BJ (cell line): ENCODE results near the gene NIT1. TPM values are rescaled to one million over a fixed set of nuclear protein-coding genes. Genes with fewer than 3 reads are reported as not detected.

ENCODE experiments used
- CTCF ChIA-PET: fragments of 350-600 bp; formaldehyde crosslinking; extraction: SDS; loops from one replicate; lab custom pipeline; 2021; ENCODE audit warnings: antibody characterized with exemption, inconsistent platforms; lab: Yijun Ruan, JAX
- POLR2A ChIA-PET: fragments of 300-600 bp; sonication (Branson Sonifier 250); formaldehyde crosslinking; extraction: SDS; loops from one replicate; lab custom pipeline; 2021; ENCODE audit warnings: antibody characterized with exemption; lab: Charles Lee
- DNase-seq: peaks from one replicate; pipeline ENCODE4 v3.0.0-alpha.2; 2011; ENCODE audit warnings: low read depth
- H3K27me3 ChIP-seq: 2 replicates; pipeline ENCODE4 v1.6.0; 2011; ENCODE audit warnings: low read length; ENCODE audit not compliant: control insufficient read depth, insufficient read depth
- H3K36me3 ChIP-seq: 2 replicates; pipeline ENCODE4 v1.5.1; 2011; ENCODE audit warnings: low read length; ENCODE audit not compliant: control insufficient read depth, insufficient read depth
- H3K4me3 ChIP-seq: 2 replicates; pipeline ENCODE4 v1.5.1; 2011; ENCODE audit warnings: low read depth, mild to moderate bottlenecking, control low read depth, low read length
- polyA plus RNA-seq: library from polyadenylated mRNA; depleted of rRNA; stranded (reverse); fragments of >200 nt; gene quantifications from 2 replicates; pipeline ENCODE4 v1.2.3, GENCODE V29; 2011
- TF ChIP-seq, protein P1 (sequence below): IDR thresholded peaks from 2 replicates; pipeline ENCODE4 v1.5.1; 2011; ENCODE audit warnings: low read depth, mild to moderate bottlenecking, control low read depth, inconsistent platforms, low read length, moderate library complexity; ENCODE audit not compliant: insufficient read depth

Gene NIT1
- polyA plus RNA-seq, 1 experiment: 36.7 TPM

- Histone ChIP-seq H3K27me3 (no peaks in the 10 kb centered on the region), H3K4me3 (no peak overlapping the region), H3K36me3 (no peaks in the 10 kb centered on the region)
- ChIA-PET POLR2A (interaction anchor here (0.5 kb wide), 1 partner anchor 71 kb away, joined by 3 read pairs; the partner anchor contains the start of gene F11R), CTCF (interaction anchor here (0.8 to 8.9 kb wide), 3 partner anchors 17 to 47 kb away, joined by 3 to 132 read pairs (median 4); partner anchors contain the start of genes ARHGAP30 and USF1)
- TF ChIP-seq, protein P1, sequence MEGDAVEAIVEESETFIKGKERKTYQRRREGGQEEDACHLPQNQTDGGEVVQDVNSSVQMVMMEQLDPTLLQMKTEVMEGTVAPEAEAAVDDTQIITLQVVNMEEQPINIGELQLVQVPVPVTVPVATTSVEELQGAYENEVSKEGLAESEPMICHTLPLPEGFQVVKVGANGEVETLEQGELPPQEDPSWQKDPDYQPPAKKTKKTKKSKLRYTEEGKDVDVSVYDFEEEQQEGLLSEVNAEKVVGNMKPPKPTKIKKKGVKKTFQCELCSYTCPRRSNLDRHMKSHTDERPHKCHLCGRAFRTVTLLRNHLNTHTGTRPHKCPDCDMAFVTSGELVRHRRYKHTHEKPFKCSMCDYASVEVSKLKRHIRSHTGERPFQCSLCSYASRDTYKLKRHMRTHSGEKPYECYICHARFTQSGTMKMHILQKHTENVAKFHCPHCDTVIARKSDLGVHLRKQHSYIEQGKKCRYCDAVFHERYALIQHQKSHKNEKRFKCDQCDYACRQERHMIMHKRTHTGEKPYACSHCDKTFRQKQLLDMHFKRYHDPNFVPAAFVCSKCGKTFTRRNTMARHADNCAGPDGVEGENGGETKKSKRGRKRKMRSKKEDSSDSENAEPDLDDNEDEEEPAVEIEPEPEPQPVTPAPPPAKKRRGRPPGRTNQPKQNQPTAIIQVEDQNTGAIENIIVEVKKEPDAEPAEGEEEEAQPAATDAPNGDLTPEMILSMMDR: no peak
- DNase-seq: no peak
These were observed 25.3 kb upstream of the NIT1 start for GRCh38 chr1:161092621-161093028.

DNA sequence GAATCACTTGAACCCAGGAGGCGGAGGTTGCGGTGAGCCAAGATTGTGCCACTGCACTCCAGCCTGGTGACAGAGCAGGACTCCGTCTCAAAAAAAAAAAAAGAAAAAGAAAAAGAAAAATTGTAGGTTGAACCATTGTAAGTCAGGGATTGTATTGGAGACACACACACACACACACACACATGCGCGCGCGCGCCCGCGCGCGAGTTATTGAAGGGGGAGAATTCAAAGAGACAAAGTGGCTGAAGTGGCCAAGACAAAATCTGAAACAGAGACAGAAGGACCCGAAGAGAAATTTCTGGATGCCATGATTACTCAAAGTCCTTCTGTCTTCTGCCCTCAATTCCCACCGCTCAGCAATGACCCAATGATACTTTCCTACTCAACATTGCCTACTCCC is 23.4 kb upstream of the NIT1 start:
- Histone ChIP-seq H3K27me3 (no peaks in the 10 kb centered on the region), H3K36me3 (no peaks in the 10 kb centered on the region), H3K4me3 (no peak overlapping the region)
- TF ChIP-seq, protein P1: no peak
- DNase-seq: no peak
- POLR2A ChIA-PET: no interaction called here
- CTCF ChIA-PET: interaction anchor here (1.1 to 8.9 kb wide), 4 partner anchors 9 to 106 kb away, joined by 3 to 132 read pairs (median 88); partner anchors contain the start of genes ARHGAP30 and NECTIN4

DNA sequence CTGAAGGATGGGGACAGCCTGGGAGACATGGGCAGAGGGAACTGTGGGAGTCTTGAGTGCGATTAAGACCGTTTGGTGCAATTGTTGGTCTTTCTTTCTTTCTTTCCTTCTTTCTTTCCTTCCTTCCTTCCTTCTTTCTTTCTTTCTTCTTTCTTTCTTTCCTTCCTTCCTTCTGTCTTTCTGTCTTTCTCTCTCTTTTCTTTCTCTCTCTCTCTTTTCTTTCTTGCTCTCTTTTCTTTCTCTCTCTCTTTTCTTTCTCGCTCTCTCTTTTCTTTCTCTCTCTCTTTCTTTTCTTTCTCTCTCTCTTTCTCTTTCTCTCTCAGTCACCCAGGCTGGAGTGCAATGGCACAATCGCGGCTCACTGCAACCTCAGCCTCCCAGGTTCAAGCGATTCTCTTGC is 22.7 kb upstream of the NIT1 start:
- CTCF ChIA-PET: interaction anchor here (5.4 to 8.9 kb wide), 3 partner anchors 9 to 96 kb away, joined by 80 to 132 read pairs (median 96); partner anchors contain the start of genes ARHGAP30 and NECTIN4
- no peak for DNase-seq
- POLR2A ChIA-PET: no interaction called here
- Histone ChIP-seq H3K36me3 (no peaks in the 10 kb centered on the region), H3K27me3 (no peaks in the 10 kb centered on the region), H3K4me3 (no peak overlapping the region)
- TF ChIP-seq, protein P1: no peak

DNA sequence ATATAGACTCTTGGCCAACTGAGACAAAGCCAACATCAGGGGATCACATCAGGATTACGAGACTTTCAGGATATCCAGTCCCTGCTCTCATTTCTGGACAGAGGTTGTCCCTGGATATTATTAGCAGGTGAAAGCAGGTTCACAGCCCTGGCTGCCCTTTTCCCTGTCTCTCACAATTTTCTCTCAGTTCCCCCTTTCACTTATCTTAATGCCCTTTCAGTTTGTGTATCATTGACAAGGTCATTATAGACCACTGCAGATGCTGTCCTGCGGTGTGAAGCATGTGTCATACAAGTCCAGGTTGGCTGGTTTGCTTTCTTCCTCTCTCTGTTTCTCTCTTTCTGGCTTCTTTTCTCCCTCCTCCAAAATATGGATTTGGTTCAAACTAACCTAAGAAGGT is 21.9 kb upstream of the NIT1 start:
- ChIA-PET CTCF (interaction anchor here (1.0 to 8.9 kb wide), 10 partner anchors 10 to 125 kb away, joined by 4 to 132 read pairs (median 39); partner anchors contain the start of genes ARHGAP30, DEDD, NECTIN4 and NIT1), POLR2A (no interaction called here)
- Histone ChIP-seq H3K27me3 (no peaks in the 10 kb centered on the region), H3K36me3 (0 out of 2 replicates have a peak, but pooled peaks cover 1% of the 10 kb centered on the region), H3K4me3 (no peak overlapping the region)
- TF ChIP-seq, protein P1: no peak
- no peak for DNase-seq

DNA sequence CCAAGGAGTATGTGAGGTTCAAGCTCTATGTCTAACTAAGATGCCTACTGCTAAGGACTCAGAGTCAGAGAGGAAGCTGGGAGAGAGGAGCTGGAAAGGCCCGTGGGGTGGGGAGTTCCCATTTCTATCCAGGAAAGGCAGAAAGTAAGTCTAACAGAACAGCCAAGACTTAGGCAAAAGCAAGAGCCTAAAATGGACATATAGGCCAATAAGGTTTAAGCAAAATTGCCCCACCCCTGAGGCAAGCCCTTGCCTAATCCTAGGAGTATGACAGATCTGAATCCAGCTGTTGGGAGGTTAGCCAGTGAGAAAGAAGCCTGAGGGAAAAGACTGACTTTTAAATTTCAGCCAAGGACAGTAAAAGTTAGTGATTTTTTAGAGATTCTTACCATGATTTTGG is 21.4 kb upstream of the NIT1 start:
- no peaks in the 10 kb centered on the region for H3K27me3 ChIP-seq
- no peak overlapping the region for H3K4me3 ChIP-seq
- H3K36me3 ChIP-seq: 0 out of 2 replicates have a peak, but pooled peaks cover 1% of the 10 kb centered on the region
- DNase-seq: no peak
- CTCF ChIA-PET: interaction anchor here (1.0 to 8.9 kb wide), 16 partner anchors 11 to 371 kb away, joined by 3 to 132 read pairs (median 11); partner anchors contain the start of genes ARHGAP30, DEDD, F11R and NECTIN4
- POLR2A ChIA-PET: no interaction called here
- TF ChIP-seq, protein P1: no peak
